HG03571 (cell line): ENCODE results near the gene PPP6C.
"Not testable (repeated sequence)": the region's sequence is repeated elsewhere in the genome, so short reads cannot be mapped to it uniquely, and the experiment has no call there.

ENCODE experiments used
- ATAC-seq: cut with Tn5 transposase; IDR thresholded peaks from one replicate; pipeline ENCODE4 v1.9.1; 2021; ENCODE audit not compliant: unreplicated experiment

The PPP6C gene

DNA sequence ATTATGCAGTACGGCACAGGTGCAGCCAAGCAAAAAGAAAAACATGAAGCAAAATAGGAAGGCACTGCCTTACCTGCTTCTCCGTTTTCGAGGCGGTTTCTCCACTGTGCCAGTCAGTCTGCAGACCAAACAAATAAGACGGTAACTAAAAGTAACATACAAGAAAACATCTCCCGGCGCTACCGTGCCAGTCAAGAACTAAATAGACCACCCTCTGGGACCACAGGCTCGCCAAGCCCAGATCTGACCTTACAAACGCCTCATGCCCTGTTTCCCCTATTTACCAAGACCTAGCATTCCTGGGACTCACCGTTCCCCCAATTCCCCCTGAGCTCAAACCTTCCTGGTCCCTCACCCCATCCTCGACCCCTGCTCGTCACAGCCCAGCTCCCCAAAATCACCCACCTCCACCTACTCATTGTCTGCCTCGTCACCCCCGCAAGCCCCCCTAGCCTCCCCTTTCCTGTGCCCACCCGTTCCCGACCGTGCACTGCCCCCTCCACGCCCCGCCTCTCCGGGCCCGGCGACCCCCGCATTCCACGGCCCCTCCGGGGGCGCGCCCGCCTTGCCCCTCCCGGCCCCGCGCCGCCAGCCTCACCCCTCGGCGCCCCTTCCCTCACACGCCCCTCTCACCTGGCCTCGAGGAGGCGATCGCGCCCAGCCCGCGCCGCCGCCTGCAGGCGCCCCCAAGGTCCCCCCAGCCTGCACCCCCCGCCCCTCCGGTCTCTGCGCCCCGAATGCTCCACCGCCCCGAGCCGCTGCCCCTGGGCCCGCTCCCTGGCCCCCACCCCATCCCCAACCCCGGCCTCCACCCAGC is 46.8 kb downstream of the PPP6C start:
- ATAC-seq: peak; percentile 23

DNA sequence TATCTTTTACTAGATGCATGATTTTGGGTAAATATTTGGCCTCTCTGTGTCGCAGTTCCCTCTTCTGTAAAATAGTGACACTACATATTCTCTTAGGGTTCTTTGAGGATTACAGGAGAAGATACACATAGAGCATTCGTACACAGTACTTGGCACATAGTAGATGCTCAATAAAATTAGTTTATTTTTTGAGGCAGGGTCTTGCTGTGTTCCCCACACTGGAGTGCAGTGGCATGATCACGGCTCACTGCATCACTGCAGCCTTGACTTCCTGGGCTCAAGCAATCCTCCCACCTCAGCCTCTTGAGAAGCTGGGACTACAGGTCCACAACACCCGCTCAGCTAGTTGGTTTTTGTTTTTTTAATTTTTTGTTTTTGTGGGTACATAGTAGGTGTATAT is 47.9 kb downstream of the PPP6C start:
- ATAC-seq: no peak

DNA sequence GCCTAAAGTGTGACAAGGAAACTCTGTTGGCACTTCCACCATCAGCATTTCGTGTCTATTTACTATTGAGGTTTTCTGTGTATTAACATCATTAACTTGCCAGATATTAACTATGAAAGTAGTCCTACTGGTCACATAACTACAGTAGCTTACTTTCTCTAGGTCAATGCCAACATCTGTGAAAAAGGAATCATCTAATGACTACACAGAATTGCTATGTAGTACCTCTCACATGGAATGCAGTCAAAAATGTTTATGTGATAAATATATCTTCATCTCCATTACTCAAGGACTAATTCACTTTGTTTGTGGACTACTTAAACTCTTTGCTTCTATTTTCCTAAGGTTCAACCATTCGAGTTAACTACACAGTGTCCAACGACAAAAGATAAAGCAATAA is 48.4 kb downstream of the PPP6C start:
- no peak for ATAC-seq

DNA sequence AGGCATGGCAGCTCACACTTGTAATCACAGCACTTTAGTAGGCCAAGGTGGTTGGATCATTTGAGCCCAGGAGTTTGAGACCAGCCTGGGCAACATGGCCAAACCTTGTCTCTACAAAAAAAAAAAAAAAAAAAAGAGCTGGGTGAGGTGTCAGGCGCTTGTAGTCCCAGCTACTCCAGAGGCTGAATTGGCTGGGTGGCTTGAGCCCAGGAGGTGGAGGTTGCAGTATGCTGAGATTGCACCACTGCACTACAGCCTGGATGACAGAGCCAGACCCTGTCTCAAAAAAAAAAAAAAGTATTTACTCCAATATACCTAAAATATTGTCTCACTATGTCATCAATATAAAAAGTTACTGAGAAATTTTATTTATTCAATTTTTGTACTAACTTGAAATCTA is 49.0 kb downstream of the PPP6C start:
- ATAC-seq: no peak

DNA sequence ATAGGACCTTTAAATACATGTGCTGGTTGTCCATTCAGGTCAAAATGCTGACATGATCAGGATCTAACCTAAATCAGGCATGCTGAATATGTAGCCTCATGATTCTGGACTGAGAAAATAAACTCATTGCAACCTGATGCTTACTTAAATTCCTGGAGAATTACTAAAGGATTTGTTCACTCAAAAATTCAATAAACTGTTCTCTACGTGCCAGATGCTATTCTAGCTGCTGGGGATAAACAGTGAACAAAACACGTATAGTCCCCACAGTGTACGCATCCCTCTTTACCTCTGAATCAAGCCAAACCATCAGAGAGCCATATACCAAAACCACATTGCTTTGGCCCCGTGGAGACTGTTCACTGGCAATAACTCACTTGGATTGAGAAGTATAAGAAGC is 52.4 kb downstream of the PPP6C start:
- ATAC-seq: no peak

DNA sequence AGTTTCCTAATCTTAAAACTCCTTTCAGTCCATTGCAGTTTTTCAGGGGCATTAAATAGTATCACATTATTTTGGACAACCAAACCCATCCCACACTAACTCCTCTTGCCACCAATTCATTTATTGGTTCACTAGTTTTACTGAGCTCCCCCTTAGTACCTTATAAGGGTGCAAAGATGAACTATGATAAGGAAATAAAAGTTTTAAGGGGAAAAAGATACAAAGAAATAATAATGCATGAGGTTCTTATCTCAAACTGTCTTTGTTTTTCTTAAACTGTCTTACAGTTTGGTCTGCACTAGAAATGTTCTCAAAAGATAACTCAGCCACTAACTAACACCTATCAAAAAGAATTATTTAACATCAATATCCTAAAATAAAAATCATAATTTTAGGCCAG is 54.6 kb downstream of the PPP6C start:
- ATAC-seq: no peak

DNA sequence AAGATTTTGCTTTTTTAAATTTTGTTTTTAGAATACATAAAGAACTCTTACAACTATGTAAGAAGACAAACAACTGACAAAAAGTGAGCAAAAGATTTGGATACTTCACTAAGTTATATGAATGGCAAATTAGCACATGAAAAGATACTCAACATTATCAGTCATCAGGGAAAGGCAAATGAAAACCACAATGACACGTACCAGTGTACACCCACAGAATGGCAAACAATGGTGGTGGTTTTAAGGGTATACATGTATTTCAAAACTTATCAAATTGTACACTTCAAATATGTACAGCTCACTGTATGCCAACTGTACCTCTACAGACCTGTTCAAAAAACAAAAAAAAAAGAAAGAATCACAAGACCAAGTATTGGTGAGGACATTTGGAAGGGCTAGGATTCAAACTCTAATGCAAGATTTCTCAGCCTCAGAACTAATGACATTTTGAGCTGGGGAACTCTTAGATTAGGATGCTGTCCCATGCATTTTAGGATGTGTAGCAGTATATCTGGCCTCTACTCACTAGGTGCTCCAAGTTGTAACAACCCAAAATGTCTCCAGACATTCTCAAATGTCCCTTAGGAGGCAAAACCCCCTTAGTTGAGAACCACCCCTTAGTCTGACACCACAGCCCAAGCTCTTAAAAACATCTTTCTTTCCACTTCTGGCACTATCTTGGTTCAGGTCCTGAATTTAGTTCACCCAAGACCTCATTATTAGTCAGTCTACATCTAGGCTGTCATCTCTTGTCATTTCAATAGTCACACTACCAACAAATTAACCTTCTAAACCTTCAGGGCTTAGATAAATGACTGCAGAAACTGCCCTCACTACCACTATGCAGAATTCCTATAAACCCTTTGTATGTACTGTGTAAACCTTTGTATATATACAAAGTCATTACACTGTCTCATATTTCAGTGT is 55.9 kb downstream of the PPP6C start:
- ATAC-seq: no peak

DNA sequence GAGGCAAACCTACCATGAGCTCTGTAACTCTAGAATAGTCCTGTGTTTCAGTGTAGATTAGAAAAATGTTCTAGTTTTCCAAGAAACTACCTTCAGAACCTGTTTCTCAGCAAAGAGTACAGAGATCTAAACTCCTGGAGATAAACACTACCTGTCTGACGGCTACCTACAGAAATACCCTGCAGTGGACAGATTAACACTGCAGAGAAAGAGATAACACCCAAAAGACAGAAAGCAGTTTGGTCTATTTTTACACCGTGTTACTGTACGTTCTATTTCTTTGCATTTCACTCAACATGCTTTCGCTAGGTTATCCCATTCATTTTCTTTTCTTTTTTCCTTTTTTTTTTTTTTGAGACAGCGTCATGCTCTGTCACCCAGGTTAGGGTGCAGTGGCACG is 57.8 kb downstream of the PPP6C start:
- ATAC-seq: no peak

DNA sequence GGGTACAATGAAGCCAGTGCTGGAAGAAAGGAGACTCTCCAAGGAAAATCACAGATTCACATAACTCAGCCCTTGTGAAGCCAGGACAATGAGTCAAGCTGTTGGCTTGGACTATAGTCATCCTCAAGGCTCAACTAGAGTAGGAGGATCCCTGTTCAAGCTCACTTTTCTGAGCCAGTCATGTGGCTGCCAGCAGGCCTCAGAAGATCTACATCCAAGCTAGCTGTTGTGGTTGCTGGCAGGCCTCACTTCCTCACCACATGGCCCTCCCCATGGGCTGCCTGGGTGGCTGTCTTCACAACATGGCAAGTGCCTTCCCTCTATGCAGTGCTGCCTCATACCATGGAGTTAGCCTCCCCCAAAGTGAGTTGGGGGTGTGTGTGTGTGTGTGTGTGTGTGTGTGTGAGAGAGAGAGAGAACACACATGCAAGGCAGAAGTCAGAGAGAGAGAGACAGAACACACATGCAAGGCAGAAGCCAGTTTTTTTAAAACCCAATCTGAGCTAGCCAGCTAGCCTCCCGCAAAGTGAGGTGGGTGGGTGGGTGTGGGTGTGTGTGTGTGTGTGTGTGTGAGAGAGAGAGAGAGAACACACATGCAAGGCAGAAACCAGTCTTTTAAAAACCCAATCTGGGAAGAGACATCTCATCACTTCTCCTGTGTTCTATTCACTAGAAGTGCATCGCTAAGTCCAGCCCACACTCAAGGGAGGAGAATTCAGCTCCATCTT is 63.4 kb downstream of the PPP6C start:
- peak; percentile 86 for ATAC-seq

DNA sequence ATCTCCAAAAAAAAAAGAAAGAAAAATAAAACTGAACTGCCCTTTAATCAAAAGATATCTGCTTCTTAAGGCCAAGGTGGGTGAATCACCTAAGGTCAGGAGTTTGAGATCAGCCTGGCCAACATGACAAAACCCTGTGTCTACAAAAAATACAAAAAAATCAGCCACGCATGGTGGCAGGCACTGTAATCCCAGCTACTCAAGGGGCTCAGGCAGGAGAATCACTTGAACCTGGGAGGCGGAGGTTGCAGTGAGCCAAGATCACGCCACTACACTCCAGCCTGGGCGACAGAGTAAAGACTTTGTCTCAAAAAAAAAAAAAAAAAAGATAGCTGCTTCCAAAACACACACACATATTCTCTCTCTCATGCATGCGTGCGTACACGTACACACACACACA is 64.1 kb downstream of the PPP6C start:
- no peak for ATAC-seq

DNA sequence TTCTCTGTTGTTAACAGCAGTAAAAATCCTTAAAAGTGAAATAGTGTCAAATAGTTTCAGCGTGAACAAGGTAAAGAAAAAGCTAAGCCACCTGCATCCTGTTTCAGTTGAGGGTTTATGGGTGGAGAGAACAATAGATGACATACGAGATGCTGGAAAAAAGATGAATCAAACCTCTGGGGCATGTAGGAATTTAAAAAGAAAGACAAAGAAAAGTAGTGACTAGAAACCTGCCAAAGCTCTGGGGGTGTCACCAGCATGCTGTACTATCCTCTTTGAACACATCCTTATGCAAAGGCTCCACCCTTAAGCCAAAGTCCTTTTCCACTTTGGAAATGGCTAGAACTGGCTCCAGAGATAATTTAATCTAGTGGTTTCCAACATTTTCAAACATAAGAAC is 68.5 kb downstream of the PPP6C start:
- no peak for ATAC-seq

DNA sequence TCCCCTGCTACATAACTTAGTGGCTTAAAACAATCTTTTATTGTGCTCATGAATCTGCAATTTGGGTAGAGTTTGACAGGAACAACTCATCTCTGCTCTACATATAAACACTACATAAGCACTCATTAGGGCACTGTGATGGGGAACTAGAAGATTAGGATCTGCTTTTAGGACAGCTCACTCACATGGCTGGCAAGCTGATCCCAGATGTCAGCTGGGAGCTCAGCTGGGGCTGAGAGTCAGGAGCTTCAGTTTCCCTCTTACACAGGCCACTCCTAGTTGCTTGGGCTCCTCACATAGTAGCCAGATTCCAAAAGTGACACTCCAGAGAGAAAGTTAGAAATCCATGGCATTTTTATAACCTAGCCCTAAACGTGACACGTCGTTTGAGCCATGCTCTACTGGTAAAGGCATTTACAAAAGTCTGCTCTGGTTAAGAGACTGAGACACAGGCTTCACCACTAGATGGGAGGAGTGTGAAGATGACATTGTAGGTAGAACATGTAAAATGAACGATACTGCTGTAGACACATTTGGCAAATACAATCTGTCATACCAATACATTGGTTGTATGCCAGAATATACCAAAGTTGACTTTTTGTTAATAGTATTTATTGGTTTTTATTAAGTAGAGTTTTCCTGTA is 69.8 kb downstream of the PPP6C start:
- ATAC-seq: no peak

DNA sequence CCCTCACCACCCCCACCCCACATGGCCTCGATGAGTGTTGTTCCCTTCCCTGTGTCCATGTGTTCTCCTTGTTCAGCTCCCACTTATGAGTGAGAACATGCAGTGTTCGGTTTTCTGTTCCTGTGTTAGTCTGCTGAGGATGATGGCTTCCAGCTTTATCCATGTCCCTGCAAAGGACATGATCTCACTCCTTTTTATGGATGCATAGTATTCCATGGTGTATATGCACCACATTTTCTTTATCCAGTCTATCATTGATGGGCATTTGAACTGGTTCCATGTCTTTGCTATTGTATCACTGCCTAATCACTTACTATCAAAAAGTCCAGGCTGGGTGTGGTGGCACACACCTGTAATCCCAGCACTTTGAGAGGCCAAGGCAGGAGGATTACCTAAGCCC is 70.9 kb downstream of the PPP6C start:
- not testable (repeated sequence) for ATAC-seq

DNA sequence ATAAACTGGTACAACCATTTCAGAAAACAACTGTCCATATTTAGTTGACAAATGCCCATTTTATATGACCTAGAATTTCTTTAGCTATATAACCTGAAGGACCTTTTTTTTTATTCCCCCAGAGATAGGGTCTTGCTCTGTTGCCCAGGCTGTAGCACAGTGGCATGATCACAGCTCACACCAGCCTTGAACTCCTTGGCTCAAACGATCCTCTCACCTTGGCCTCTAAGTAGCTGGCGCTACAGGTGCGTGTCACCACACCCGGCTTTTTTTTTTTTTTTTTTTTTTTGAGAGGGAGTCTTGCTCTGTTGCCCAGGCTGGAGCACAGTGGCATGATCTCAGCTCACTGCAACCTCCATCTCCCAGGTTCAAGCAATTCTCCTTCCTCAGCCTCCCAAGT is 75.1 kb downstream of the PPP6C start:
- ATAC-seq: not testable (repeated sequence)

DNA sequence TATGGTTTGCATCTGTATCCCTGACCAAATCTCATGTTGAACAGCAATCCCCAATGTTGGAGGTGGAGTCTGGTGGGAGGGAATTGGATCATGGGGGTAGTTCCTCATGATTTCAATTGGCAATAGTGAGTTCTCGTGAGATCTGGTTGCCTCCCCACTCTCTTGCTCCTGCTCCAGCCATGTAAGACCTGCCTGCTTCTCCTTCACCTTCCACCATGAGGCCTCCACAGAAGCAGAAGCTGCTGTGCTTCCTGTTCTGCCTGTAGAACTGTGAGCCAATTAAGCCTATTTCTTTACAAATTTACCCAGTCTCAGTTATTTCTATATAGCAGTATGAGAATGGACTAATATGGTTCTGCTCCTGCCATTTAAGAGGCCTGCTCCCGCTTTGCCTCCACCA is 79.1 kb downstream of the PPP6C start:
- no peak for ATAC-seq

DNA sequence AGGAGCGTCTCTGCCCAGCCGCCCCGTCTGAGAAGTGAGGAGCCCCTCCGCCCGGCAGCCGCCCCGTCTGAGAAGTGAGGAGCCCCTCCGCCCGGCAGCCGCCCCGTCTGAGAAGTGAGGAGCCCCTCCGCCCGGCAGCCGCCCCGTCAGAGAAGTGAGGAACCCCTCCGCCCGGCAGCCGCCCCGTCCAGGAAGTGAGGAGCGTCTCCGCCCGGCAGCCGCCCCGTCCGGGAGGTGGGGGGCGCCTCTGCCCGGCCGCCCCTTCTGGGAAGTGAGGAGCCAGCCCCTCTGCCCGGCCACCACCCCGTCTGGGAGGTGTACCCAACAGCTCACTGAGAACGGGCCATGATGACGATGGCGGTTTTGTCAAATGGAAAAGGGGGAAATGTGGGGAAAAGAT is 81.1 kb downstream of the PPP6C start:
- not testable (repeated sequence) for ATAC-seq

DNA sequence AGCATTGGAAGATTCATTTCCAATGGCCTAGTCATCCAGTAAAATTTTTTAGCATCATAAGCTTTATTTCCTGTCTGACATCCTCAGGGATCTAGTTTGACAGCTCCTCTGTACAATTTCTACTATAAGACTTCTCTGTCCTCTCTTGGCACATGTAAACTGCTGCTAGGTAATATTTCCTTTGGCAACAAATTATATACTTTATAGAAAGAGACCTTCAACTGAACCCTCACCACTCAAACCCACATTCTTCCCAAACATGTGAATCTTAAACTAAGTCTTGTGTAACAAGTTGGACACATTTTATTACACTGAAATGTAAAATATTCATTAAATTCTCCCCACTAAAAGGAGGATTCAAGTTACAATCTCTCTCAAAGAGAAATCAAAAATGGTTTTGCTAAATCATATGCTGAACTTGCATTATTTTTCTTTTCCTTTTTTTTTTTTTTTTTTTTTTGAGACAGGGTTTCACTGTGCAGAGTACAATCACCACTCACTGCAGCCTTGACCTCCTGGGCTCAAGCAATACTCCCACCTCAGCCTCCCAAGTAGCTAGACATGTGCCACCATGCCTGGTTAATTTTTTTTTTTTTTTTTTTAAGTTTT is 83.2 kb downstream of the PPP6C start:
- ATAC-seq: no peak

DNA sequence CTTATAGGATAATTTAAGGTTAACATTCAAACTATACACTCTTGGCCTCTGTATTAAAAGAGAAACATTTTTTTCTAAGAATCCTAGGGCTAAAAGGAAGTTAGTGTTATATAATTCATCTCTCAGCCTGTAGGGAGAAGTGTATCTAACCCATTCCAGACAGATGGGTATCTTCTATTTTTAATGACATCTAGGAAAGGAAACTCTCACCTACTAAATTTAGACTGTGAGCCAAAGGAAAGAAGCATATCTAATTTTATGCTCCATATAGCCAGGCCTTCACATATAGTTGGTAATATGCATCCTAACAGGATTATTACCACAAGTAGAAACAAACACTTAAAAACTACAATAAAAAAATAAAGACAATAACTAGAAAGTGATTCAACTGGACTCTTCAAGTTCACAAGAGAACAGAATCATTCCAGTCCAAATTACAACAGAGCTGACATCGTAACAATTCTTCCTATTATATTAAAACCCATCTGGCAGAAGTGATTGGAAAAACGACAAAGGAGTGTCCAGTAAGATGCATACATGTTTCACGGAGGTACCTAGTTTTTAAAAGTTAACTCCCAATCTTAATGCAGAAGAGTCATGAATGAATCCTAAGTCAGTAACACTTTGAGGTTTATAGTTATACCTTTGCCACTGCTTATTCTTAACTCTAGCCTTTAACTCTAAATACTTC is 85.7 kb downstream of the PPP6C start:
- no peak for ATAC-seq

DNA sequence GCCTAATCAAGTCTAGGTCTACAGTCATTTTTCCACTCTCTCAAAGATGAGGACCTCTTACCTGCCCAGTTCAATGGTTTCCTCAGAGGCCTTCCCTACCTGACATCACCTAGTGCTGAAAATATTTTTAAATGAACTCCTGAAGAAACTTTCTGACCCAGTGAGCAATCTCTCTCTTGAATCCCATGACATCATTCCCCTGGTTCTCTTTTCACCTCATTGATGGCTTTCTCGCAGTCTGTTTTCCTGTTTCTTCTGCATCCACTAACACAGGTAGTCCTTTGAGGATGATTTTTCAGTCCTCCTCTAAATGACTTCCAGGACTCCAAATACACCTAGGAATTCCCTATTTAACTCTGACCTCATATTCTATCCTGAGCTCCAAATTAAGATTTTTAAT is 86.6 kb downstream of the PPP6C start:
- ATAC-seq: no peak

DNA sequence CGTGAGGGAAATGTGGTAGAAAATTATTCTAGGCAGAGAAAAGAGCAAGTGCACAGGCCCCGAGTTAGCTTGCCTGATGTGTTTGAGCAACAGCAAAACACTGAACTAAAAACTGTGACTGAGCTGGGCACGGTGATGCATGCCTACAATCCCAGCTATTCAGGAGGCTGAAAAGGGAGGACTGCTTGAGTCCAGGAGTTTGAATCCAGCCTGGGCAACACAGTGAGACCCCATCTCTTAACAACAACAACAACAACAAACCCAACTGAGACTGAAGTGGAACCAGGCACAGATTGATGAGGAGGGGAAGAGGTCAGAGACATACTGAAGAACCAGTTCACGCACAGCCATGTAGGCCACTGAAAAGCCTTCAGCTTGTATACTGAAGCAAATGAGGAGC is 88.8 kb downstream of the PPP6C start:
- no peak for ATAC-seq
